ENCODE data around the gene ANKRD31.

ANKRD31 gene

DNA sequence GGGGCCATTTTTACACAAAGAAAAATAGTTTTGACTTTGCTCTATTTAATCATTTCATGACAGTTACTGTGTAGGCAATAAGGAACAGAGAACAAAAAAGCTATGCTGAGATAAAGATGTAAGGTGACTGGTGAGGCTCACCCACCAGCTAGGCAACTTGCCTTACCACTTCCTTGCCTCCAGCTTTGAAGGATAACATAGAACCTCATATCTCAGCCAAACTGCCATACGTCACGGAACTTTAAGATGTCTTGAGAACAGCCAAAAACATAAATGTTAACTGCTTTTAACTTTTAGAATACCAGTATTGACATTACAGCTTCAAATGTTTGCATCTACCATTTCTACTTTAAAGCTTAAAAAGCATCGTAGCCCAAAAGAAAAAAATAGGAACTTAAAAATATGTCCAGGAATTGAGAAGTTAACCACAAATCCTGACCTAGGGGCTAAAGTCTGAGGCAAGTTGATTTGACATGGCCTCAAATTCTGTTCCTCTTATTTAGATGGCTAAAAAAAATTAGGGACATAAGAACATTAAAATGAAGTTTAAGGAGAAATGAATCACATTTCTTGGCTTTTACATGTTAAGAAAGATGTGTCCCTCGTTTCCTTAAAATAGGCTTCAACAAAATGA, 176.6 kb downstream of the ANKRD31 start:
- ATAC-seq (replicated peaks) = peak; percentile 69
- DNase-seq = no peak
- no peaks in the 10 kb centered on the region for H3K9me3 Mint-ChIP-seq
- H3K27ac Mint-ChIP-seq = no peak overlapping the region
- H3K4me3 Mint-ChIP-seq = no peak overlapping the region
- H3K4me1 Mint-ChIP-seq (ENCODE audit: low read depth in 2 of 2) = peaks cover 9 to 11% of the 10 kb centered on the region in 2 donors
- H3K27me3 Mint-ChIP-seq = peaks cover 6 to 9% of the 10 kb centered on the region in 2 donors
- peaks cover 7% of the 10 kb centered on the region for H3K36me3 Mint-ChIP-seq (ENCODE audit: insufficient read depth)

GRCh38 chr5:75058986-75059535, 177.6 kb downstream of the ANKRD31 start:
- Mint-ChIP-seq H3K4me1 (ENCODE audit: low read depth in 2 of 2) (peaks cover 17 to 19% of the 10 kb centered on the region in 2 donors), H3K27ac (peak overlapping the region in 1 of 2 donors; percentile 2)

DNA sequence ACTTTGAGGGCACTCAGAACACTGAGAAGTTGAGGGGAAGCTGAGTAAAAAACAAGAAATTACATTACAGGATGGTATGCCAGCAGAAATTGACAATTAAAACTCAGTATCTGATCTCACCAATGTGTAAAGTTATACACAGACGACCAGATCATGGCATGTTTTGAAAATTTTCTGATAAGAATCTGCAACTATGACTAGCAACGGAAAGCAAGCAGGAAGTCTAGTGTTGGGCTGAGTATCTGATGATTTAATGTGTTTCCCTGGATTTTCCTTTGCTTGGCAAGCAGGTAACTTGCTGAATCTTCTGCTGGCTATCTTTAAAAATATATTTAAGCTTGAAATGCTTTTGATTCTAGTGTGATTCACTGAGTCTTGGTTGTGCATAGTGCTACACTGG, 179.1 kb downstream of the ANKRD31 start:
- peaks cover 7% of the 10 kb centered on the region for H3K36me3 Mint-ChIP-seq (ENCODE audit: insufficient read depth)
- H3K27me3 Mint-ChIP-seq = peaks cover 6 to 9% of the 10 kb centered on the region in 2 donors
- no peak overlapping the region for H3K4me3 Mint-ChIP-seq
- H3K27ac Mint-ChIP-seq = no peak overlapping the region
- no peak for DNase-seq
- ATAC-seq (replicated peaks) = no peak
- H3K9me3 Mint-ChIP-seq = no peaks in the 10 kb centered on the region
- peaks cover 23 to 24% of the 10 kb centered on the region in 2 donors for H3K4me1 Mint-ChIP-seq (ENCODE audit: low read depth in 2 of 2)

More at GRCh38 chr5:75058986-75059535, 177.6 kb downstream of the ANKRD31 start:
- no peak for ATAC-seq (replicated peaks)
- Mint-ChIP-seq H3K36me3 (ENCODE audit: insufficient read depth) (peaks cover 7% of the 10 kb centered on the region), H3K27me3 (peaks cover 6 to 9% of the 10 kb centered on the region in 2 donors), H3K9me3 (no peaks in the 10 kb centered on the region), H3K4me3 (no peak overlapping the region)
- no peak for DNase-seq

- no peak for ATAC-seq (replicated peaks)
- DNase-seq = no peak
- Mint-ChIP-seq H3K36me3 (ENCODE audit: insufficient read depth) (peaks cover 5% of the 10 kb centered on the region), H3K9me3 (no peaks in the 10 kb centered on the region), H3K27ac (no peak overlapping the region), H3K27me3 (peaks cover 6 to 9% of the 10 kb centered on the region in 2 donors), H3K4me3 (peak overlapping the region; percentile 31 to 92), H3K4me1 (ENCODE audit: low read depth in 2 of 2) (peaks cover 39 to 40% of the 10 kb centered on the region in 2 donors)
Observed at GRCh38 chr5:75055727-75056144, 180.9 kb downstream of the ANKRD31 start.

DNA sequence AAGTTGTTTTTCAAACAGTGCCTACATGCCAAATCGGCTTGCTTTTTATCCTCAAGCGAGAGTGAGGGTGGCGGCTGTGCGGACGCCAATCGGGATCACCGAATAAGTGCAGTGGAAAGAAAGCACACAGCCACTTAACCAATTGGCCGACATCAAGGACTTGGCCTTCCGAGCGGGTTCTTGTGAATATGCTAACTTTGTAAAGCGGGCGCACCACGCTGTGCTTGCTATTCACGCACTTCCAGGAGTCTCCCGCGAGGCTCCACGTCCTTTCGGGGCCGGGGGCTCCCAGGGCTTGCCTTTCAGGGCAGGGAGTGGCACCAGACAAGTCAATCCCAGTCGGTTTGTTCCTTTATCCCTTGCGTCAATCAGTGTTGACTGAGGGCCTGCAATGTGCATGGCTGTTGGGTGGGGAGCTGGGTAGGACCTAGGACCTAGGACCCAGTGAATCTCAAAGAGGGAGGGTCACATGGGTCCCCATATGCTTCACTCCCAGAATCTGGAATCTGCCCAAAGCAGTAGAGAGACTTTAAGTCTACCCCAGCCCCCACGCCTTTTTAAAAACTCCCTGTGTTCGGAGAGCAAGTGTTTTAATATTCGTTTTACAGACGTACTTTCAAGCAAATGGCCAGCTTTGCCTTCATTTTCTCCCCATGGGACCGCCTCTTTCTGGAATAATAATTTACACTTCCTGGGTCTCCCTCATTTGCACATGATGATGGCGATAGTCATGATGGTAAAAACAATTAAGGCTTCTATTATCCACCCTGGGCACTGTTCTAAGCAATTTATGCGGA, 182.3 kb downstream of the ANKRD31 start:
- no peaks in the 10 kb centered on the region for H3K9me3 Mint-ChIP-seq
- DNase-seq (no peak), ATAC-seq (replicated peaks) (no peak)
- H3K36me3 Mint-ChIP-seq (ENCODE audit: insufficient read depth) = peaks cover 9% of the 10 kb centered on the region
- peaks cover 53 to 54% of the 10 kb centered on the region in 2 donors for H3K4me1 Mint-ChIP-seq (ENCODE audit: low read depth in 2 of 2)
- H3K27me3 Mint-ChIP-seq = peaks cover 6 to 9% of the 10 kb centered on the region in 2 donors
- H3K4me3 Mint-ChIP-seq = peak overlapping the region; percentile 61 to 92
- H3K27ac Mint-ChIP-seq = peak overlapping the region; percentile 90 to 93

DNA sequence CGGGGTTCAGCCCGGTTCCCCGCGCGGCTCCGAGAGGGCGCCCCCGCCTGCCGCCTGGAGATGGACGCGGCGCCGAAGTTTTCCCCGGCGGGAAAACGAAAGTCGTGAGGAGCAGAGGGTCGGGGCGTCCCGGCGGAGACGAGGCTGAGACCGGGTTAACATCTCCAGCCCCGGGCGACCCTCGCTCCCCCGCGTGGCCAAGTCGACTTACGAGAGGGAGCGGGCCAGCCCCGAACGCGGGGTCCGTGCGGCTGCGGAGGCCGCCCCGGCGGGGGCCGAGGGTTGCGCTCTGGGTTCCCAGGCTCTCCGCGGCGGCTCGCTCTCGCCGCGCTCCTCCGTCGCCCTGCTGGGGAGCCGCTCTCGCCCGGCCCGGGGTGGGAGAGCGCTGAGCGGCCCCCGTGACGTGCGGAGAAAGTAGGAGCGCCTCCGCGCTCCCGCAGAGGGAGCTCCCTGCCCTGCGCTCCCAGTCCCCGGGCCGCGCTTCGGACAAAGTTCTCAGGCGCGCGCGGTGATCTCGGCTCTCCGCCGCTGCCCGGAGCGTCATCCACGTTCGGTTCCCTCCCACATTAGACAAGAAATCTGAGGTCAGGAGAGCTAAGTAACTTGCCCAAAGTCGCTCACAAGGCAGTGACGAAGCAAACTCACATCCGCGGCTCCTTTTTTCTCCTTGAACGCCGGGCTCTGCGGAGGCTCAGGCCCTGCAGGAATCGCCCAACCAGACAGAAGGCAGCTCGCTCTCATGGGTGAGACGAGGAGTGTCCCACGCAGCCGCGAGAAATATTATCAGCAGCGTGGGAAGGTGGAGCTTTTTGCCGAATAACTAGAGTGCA, 183.2 kb downstream of the ANKRD31 start:
- H3K4me1 Mint-ChIP-seq (ENCODE audit: low read depth in 2 of 2) = peaks cover 55 to 59% of the 10 kb centered on the region in 2 donors
- peak; percentile 36 to 47 (median 36) for DNase-seq
- H3K36me3 Mint-ChIP-seq (ENCODE audit: insufficient read depth) = peaks cover 9% of the 10 kb centered on the region
- H3K27me3 Mint-ChIP-seq = peaks cover 6 to 9% of the 10 kb centered on the region in 2 donors
- H3K9me3 Mint-ChIP-seq = no peaks in the 10 kb centered on the region
- peak overlapping the region; percentile 61 to 92 for H3K4me3 Mint-ChIP-seq
- H3K27ac Mint-ChIP-seq = peak overlapping the region; percentile 90 to 93
- ATAC-seq (replicated peaks) = peak; percentile 39

DNA sequence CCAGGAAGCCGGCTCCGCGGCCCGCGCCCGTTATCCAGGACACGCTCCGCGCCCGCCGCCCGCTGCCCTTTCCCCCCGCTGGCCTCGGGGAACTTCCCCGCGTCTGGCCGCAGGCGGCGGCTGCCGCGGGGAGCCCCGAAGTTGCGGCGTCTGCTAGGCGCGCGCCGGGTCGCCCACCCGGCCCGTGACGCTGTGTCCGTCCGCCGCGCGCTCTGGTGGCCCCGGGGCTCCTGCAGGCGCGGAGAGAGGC, 183.7 kb downstream of the ANKRD31 start:
- peak; percentile 54 for ATAC-seq (replicated peaks)
- H3K27ac Mint-ChIP-seq = no peak overlapping the region
- peaks cover 9% of the 10 kb centered on the region for H3K36me3 Mint-ChIP-seq (ENCODE audit: insufficient read depth)
- peak in 2 of 3 experiments; percentile 39 to 54 for DNase-seq
- peak overlapping the region; percentile 61 to 92 for H3K4me3 Mint-ChIP-seq
- peaks cover 6 to 9% of the 10 kb centered on the region in 2 donors for H3K27me3 Mint-ChIP-seq
- no peaks in the 10 kb centered on the region for H3K9me3 Mint-ChIP-seq
- peaks cover 60 to 65% of the 10 kb centered on the region in 2 donors for H3K4me1 Mint-ChIP-seq (ENCODE audit: low read depth in 2 of 2)

- peaks cover 6 to 9% of the 10 kb centered on the region in 2 donors for H3K27me3 Mint-ChIP-seq
- ATAC-seq (replicated peaks) (peak; percentile 37), DNase-seq (peak; percentile 22 to 35 (median 25))
- H3K4me1 Mint-ChIP-seq (ENCODE audit: low read depth in 2 of 2) = peaks cover 61 to 66% of the 10 kb centered on the region in 2 donors
- H3K36me3 Mint-ChIP-seq (ENCODE audit: insufficient read depth) = peaks cover 9% of the 10 kb centered on the region
- peak within 1 kb of the TSS; percentile 61 to 92 for H3K4me3 Mint-ChIP-seq
- H3K9me3 Mint-ChIP-seq = no peaks in the 10 kb centered on the region
- peak within 1 kb of the TSS; percentile 90 to 93 for H3K27ac Mint-ChIP-seq
Observed at GRCh38 chr5:75052192-75053053, 184.3 kb downstream of the ANKRD31 start, which contains the start of gene GCNT4. Gene GCNT4 (minus strand): TSS chr5:75052558. CDS start chr5:75030037, 22,521 bp downstream.

DNA sequence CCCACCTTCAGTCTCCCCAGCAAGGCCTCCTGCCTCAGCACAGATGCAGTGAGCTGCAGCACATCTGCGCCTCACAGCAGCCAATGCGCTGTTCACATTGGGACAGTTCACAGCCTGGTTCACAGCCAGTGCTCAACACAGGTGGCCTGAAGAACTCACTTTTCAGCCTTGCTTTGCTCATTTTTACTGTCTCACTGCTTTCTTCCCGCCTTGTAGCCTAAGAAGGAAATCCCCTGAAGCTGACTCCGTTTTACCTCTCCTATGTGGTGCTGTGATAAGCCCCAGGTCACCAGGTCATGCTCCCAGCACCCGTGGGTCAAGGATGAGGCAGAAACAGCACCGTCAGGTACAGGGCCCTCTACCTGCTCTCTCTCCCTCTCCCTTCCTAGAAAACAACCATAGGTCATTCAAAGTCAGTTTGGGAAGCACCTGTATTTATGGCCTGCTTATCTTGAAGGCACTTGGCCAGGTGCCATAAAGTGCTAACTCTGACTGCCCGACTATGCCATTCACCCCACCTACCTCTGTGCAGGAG, 185.4 kb downstream of the ANKRD31 start:
- no peaks in the 10 kb centered on the region for H3K9me3 Mint-ChIP-seq
- H3K4me3 Mint-ChIP-seq = peak overlapping the region; percentile 61 to 92
- peak overlapping the region; percentile 36 to 87 for H3K27ac Mint-ChIP-seq
- ATAC-seq (replicated peaks) (peak; percentile 25), DNase-seq (peak in 2 of 3 experiments; percentile 15 to 20)
- H3K4me1 Mint-ChIP-seq (ENCODE audit: low read depth in 2 of 2) = peaks cover 58 to 65% of the 10 kb centered on the region in 2 donors
- H3K36me3 Mint-ChIP-seq (ENCODE audit: insufficient read depth) = peaks cover 12% of the 10 kb centered on the region
- peaks cover 3 to 8% of the 10 kb centered on the region in 2 donors for H3K27me3 Mint-ChIP-seq

GRCh38 chr5:75050415-75050814, 186.3 kb downstream of the ANKRD31 start:
- Mint-ChIP-seq H3K9me3 (no peaks in the 10 kb centered on the region), H3K4me1 (ENCODE audit: low read depth in 2 of 2) (peaks cover 56 to 72% of the 10 kb centered on the region in 2 donors), H3K27ac (peak overlapping the region in 1 of 2 donors; percentile 63), H3K27me3 (no peaks in the 10 kb centered on the region), H3K4me3 (peak overlapping the region; percentile 61 to 92), H3K36me3 (ENCODE audit: insufficient read depth) (peaks cover 8% of the 10 kb centered on the region)
- DNase-seq = peak in 1 of 3 experiments; percentile 11
- no peak for ATAC-seq (replicated peaks)

- H3K36me3 Mint-ChIP-seq (ENCODE audit: insufficient read depth) = peaks cover 12% of the 10 kb centered on the region
- H3K9me3 Mint-ChIP-seq = no peaks in the 10 kb centered on the region
- peak overlapping the region; percentile 38 to 63 for H3K27ac Mint-ChIP-seq
- peak overlapping the region; percentile 61 to 92 for H3K4me3 Mint-ChIP-seq
- H3K27me3 Mint-ChIP-seq = no peaks in the 10 kb centered on the region
- H3K4me1 Mint-ChIP-seq (ENCODE audit: low read depth in 2 of 2) = peaks cover 54 to 70% of the 10 kb centered on the region in 2 donors
- ATAC-seq (replicated peaks) = peak; percentile 35
- DNase-seq = peak; percentile 52 to 61 (median 56)
Observed at GRCh38 chr5:75049456-75050351, 187.0 kb downstream of the ANKRD31 start.
